OCI-LY3 (cell line): Measurements from ENCODE around the gene SNX21.

Source experiments
- EZH2phosphoT487 ChIP-seq: fragments of 200-600 bp; shearing (Covaris generic); IDR thresholded peaks from 2 replicates; pipeline ENCODE4 v1.6.1; 2018; ENCODE audit warnings: antibody characterized with exemption, mixed run types, low read depth
- TF ChIP-seq, protein P1 (sequence below): fragments of 200-600, 300-600 bp; sonication (generic); IDR thresholded peaks from 2 replicates; pipeline ENCODE4 v1.5.1; 2014; ENCODE audit warnings: antibody characterized with exemption, low read length, low read depth

DNA sequence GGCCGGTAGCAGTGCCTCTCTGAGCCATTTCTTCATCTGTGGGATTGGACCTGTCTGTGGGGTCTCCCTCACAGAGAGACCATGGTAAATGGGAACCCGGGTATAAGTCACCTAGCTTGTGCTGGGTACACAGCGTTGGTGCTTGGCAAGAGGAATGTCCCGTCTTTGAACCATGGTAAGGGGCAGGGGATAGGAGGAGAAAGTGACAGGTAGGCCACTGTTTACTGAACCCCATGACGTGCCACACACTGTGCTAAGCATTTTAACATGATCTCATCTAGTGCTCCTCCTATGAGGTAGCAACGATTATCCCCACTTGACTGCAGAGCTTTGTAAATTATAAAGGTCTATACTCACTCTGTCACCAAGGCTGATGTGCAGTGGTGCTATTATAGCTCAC lies 5.9 kb upstream of the SNX21 start:
- TF ChIP-seq, protein P1, sequence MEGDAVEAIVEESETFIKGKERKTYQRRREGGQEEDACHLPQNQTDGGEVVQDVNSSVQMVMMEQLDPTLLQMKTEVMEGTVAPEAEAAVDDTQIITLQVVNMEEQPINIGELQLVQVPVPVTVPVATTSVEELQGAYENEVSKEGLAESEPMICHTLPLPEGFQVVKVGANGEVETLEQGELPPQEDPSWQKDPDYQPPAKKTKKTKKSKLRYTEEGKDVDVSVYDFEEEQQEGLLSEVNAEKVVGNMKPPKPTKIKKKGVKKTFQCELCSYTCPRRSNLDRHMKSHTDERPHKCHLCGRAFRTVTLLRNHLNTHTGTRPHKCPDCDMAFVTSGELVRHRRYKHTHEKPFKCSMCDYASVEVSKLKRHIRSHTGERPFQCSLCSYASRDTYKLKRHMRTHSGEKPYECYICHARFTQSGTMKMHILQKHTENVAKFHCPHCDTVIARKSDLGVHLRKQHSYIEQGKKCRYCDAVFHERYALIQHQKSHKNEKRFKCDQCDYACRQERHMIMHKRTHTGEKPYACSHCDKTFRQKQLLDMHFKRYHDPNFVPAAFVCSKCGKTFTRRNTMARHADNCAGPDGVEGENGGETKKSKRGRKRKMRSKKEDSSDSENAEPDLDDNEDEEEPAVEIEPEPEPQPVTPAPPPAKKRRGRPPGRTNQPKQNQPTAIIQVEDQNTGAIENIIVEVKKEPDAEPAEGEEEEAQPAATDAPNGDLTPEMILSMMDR = no peak
- no peak for TF ChIP-seq EZH2phosphoT487
